Activated CD4-positive, alpha-beta T cell treated with anti-CD3 and anti-CD28 coated beads, Interleukin-2, amount 10 ng/mL, durations not matched to agents 7 days and 5 days (primary cell): ENCODE data around the gene CASP9. TPM values are rescaled to one million over a fixed set of nuclear protein-coding genes. Genes with fewer than 3 reads are reported as not detected.
"Not testable (repeated sequence)": the region's sequence is repeated elsewhere in the genome, so short reads cannot be mapped to it uniquely, and the experiment has no call there.

Experiments used
- CTCF ChIA-PET: fragments of 350-600 bp; sonication (Branson Sonifier 250); formaldehyde crosslinking; loops from one replicate; lab custom pipeline; 2021; ENCODE audit warnings: antibody characterized with exemption; lab: Charles Lee
- POLR2A ChIA-PET: fragments of 350-600 bp; sonication (Branson Sonifier 250); formaldehyde crosslinking; loops from one replicate; lab custom pipeline; 2021; ENCODE audit warnings: antibody characterized with exemption; lab: Charles Lee
- DNase-seq: peaks from one replicate; pipeline ENCODE4 v3.0.0-alpha.2; 2020
- H3K27ac Mint-ChIP-seq: one replicate; pipeline ENCODE4 v1.8.0; 2021; ENCODE audit warnings: mild to moderate bottlenecking, moderate library complexity, mixed read lengths
- H3K27me3 Mint-ChIP-seq: one replicate; pipeline ENCODE4 v1.8.0; 2021; ENCODE audit warnings: mixed read lengths
- H3K36me3 Mint-ChIP-seq: one replicate; pipeline ENCODE4 v1.8.0; 2021; ENCODE audit warnings: low read depth, mixed read lengths
- H3K4me1 Mint-ChIP-seq: one replicate; pipeline ENCODE4 v1.8.0; 2021; ENCODE audit warnings: mixed read lengths
- H3K4me3 Mint-ChIP-seq: one replicate; pipeline ENCODE4 v1.8.0; 2021; ENCODE audit warnings: mild to moderate bottlenecking, moderate library complexity, mixed read lengths
- H3K9me3 Mint-ChIP-seq: one replicate; pipeline ENCODE4 v1.8.0; 2021; ENCODE audit warnings: mixed read lengths
- total RNA-seq, 2 experiments: library from RNA; stranded (reverse); gene quantifications; one replicate each; pipeline ENCODE4 v1.2.3, GENCODE V29; 2021

CASP9 gene
- total RNA-seq, 2 experiments from 2014 or later = 11.3 to 13.4 TPM

- peaks cover 2% of the 10 kb centered on the region for H3K36me3 Mint-ChIP-seq
- H3K27me3 Mint-ChIP-seq = no peaks in the 10 kb centered on the region
- no peak for DNase-seq
- H3K4me3 Mint-ChIP-seq = no peak overlapping the region
- ChIA-PET POLR2A (no interaction called here), CTCF (no interaction called here)
- H3K27ac Mint-ChIP-seq = no peak overlapping the region
- H3K4me1 Mint-ChIP-seq = peaks cover 3% of the 10 kb centered on the region
- H3K9me3 Mint-ChIP-seq = no peaks in the 10 kb centered on the region
Observed at GRCh38 chr1:15485636-15486035, 38.4 kb downstream of the CASP9 start.

GRCh38 chr1:15484443-15484842, 39.6 kb downstream of the CASP9 start:
- CTCF ChIA-PET = interaction anchor here (0.7 kb wide), 1 partner anchor 357 kb away, joined by 5 read pairs; no protein-coding TSS in a partner anchor
- not testable (repeated sequence) for DNase-seq, H3K4me3 Mint-ChIP-seq

GRCh38 chr1:15483971-15484370, 40.0 kb downstream of the CASP9 start:
- ChIA-PET POLR2A (no interaction called here), CTCF (interaction anchor here (0.7 kb wide), 1 partner anchor 356 kb away, joined by 5 read pairs; no protein-coding TSS in a partner anchor)
- Mint-ChIP-seq H3K9me3 (no peaks in the 10 kb centered on the region), H3K36me3 (peaks cover 2% of the 10 kb centered on the region), H3K4me1 (no peaks in the 10 kb centered on the region), H3K27ac (no peak overlapping the region), H3K4me3 (no peak overlapping the region), H3K27me3 (no peaks in the 10 kb centered on the region)
- DNase-seq = no peak

More at GRCh38 chr1:15484443-15484842, 39.6 kb downstream of the CASP9 start:
- H3K4me1 Mint-ChIP-seq, H3K27me3 Mint-ChIP-seq, H3K9me3 Mint-ChIP-seq, POLR2A ChIA-PET, H3K36me3 Mint-ChIP-seq, H3K27ac Mint-ChIP-seq: not testable (repeated sequence)

- H3K4me1 Mint-ChIP-seq, H3K36me3 Mint-ChIP-seq, H3K4me3 Mint-ChIP-seq, H3K9me3 Mint-ChIP-seq, DNase-seq, POLR2A ChIA-PET, H3K27ac Mint-ChIP-seq, H3K27me3 Mint-ChIP-seq: not testable (repeated sequence)
- CTCF ChIA-PET = interaction anchor here (0.7 kb wide), 1 partner anchor 40 kb away, joined by 3 read pairs; no protein-coding TSS in a partner anchor
Observed at GRCh38 chr1:15482983-15483543, 41.0 kb downstream of the CASP9 start.

GRCh38 chr1:15482455-15482854, 41.6 kb downstream of the CASP9 start:
- H3K36me3 Mint-ChIP-seq, H3K9me3 Mint-ChIP-seq, H3K4me1 Mint-ChIP-seq, H3K27me3 Mint-ChIP-seq, H3K4me3 Mint-ChIP-seq, DNase-seq, POLR2A ChIA-PET, H3K27ac Mint-ChIP-seq: not testable (repeated sequence)
- CTCF ChIA-PET = interaction anchor here (0.7 kb wide), 1 partner anchor 39 kb away, joined by 3 read pairs; no protein-coding TSS in a partner anchor

GRCh38 chr1:15479654-15480347, 44.2 kb downstream of the CASP9 start:
- Mint-ChIP-seq H3K4me1 (no peaks in the 10 kb centered on the region), H3K27ac (no peak overlapping the region), H3K36me3 (no peaks in the 10 kb centered on the region), H3K27me3 (no peaks in the 10 kb centered on the region), H3K9me3 (no peaks in the 10 kb centered on the region), H3K4me3 (no peak overlapping the region)
- DNase-seq = no peak
- POLR2A ChIA-PET = no interaction called here
- CTCF ChIA-PET = no interaction called here

GRCh38 chr1:15477646-15478212, 46.3 kb downstream of the CASP9 start:
- no peaks in the 10 kb centered on the region for H3K9me3 Mint-ChIP-seq
- POLR2A ChIA-PET = no interaction called here
- H3K27me3 Mint-ChIP-seq = no peaks in the 10 kb centered on the region
- no peaks in the 10 kb centered on the region for H3K4me1 Mint-ChIP-seq
- H3K36me3 Mint-ChIP-seq = no peaks in the 10 kb centered on the region
- no peak overlapping the region for H3K4me3 Mint-ChIP-seq
- DNase-seq = no peak
- no peak overlapping the region for H3K27ac Mint-ChIP-seq
- CTCF ChIA-PET = no interaction called here

GRCh38 chr1:15476927-15477326, 47.1 kb downstream of the CASP9 start:
- Mint-ChIP-seq H3K9me3 (no peaks in the 10 kb centered on the region), H3K36me3 (no peaks in the 10 kb centered on the region), H3K27me3 (no peaks in the 10 kb centered on the region), H3K4me3 (no peak overlapping the region), H3K27ac (no peak overlapping the region), H3K4me1 (no peaks in the 10 kb centered on the region)
- ChIA-PET POLR2A (no interaction called here), CTCF (no interaction called here)
- no peak for DNase-seq

- Mint-ChIP-seq H3K9me3 (no peaks in the 10 kb centered on the region), H3K4me3 (no peak within 1 kb of the TSS), H3K4me1 (no peaks in the 10 kb centered on the region), H3K27me3 (peaks cover 3% of the 10 kb centered on the region), H3K36me3 (no peaks in the 10 kb centered on the region), H3K27ac (no peak within 1 kb of the TSS)
- POLR2A ChIA-PET = no interaction called here
- CTCF ChIA-PET = no interaction called here
- DNase-seq = no peak
Observed at GRCh38 chr1:15475752-15476314, 48.2 kb downstream of the CASP9 start, which contains the start of gene CELA2B. CELA2B (plus strand) TSS chr1:15476104; CDS start chr1:15476126, 22 bp downstream.

- POLR2A ChIA-PET = no interaction called here
- Mint-ChIP-seq H3K9me3 (no peaks in the 10 kb centered on the region), H3K27ac (no peak overlapping the region), H3K4me3 (no peak overlapping the region), H3K4me1 (no peaks in the 10 kb centered on the region), H3K27me3 (peaks cover 3% of the 10 kb centered on the region), H3K36me3 (no peaks in the 10 kb centered on the region)
- no peak for DNase-seq
- CTCF ChIA-PET = no interaction called here
Observed at GRCh38 chr1:15472587-15472986, 51.4 kb downstream of the CASP9 start.

- H3K36me3 Mint-ChIP-seq, H3K4me3 Mint-ChIP-seq, H3K27me3 Mint-ChIP-seq, H3K27ac Mint-ChIP-seq, CTCF ChIA-PET, H3K4me1 Mint-ChIP-seq, H3K9me3 Mint-ChIP-seq, DNase-seq, POLR2A ChIA-PET: not testable (repeated sequence)
Observed at GRCh38 chr1:15471723-15472122, 52.3 kb downstream of the CASP9 start.

- H3K4me1 Mint-ChIP-seq, H3K9me3 Mint-ChIP-seq, POLR2A ChIA-PET, H3K4me3 Mint-ChIP-seq, CTCF ChIA-PET, H3K27ac Mint-ChIP-seq, H3K36me3 Mint-ChIP-seq, H3K27me3 Mint-ChIP-seq, DNase-seq: not testable (repeated sequence)
Observed at GRCh38 chr1:15471067-15471466, 52.9 kb downstream of the CASP9 start.

GRCh38 chr1:15469821-15470448, 54.1 kb downstream of the CASP9 start:
- not testable (repeated sequence) for H3K27ac Mint-ChIP-seq

More at GRCh38 chr1:15469821-15470448, 54.1 kb downstream of the CASP9 start:
- POLR2A ChIA-PET, H3K36me3 Mint-ChIP-seq, H3K9me3 Mint-ChIP-seq, H3K4me3 Mint-ChIP-seq, H3K4me1 Mint-ChIP-seq, DNase-seq, H3K27me3 Mint-ChIP-seq: not testable (repeated sequence)
- CTCF ChIA-PET = interaction anchor here (0.6 kb wide), 1 partner anchor 22 kb away, joined by 3 read pairs; no protein-coding TSS in a partner anchor
